Duodenal mucosa (tissue), 2 donors: ENCODE results near the gene HHATL.

ENCODE experiments used
- H3K27ac ChIP-seq: one replicate; pipeline ENCODE4 v1.7.0; 2013; ENCODE audit warnings: low read depth, low read length
- H3K27me3 ChIP-seq, 2 donors: one replicate each; pipeline ENCODE4 v1.7.0; 2013; ENCODE audit warnings: low read length in 2 of 2, control low read depth in 1 of 2; ENCODE audit not compliant: insufficient read depth in 2 of 2, control insufficient read depth in 1 of 2
- H3K36me3 ChIP-seq, 2 donors: one replicate each; pipeline ENCODE4 v1.7.0; 2013; ENCODE audit warnings: low read length in 2 of 2, control low read depth in 1 of 2; ENCODE audit not compliant: insufficient read depth in 2 of 2, control insufficient read depth in 1 of 2
- H3K4me1 ChIP-seq, 2 donors: one replicate each; pipeline ENCODE4 v1.7.0; 2013; ENCODE audit warnings: low read length in 2 of 2, control low read depth in 1 of 2; ENCODE audit not compliant: insufficient read depth in 2 of 2, control insufficient read depth in 1 of 2
- H3K4me3 ChIP-seq, 2 donors: one replicate each; pipeline ENCODE4 v1.7.0; 2013; ENCODE audit warnings: low read length in 2 of 2, low read depth in 1 of 2
- H3K9ac ChIP-seq, 2 donors: one replicate each; pipeline ENCODE4 v1.7.0; 2013; ENCODE audit warnings: low read length in 2 of 2, low read depth in 1 of 2
- H3K9me3 ChIP-seq, 2 donors: one replicate each; pipeline ENCODE4 v1.7.0; 2013; ENCODE audit warnings: low read length in 2 of 2, control low read depth in 1 of 2; ENCODE audit not compliant: control insufficient read depth in 1 of 2

HHATL gene

GRCh38 chr3:42697289-42698051 lies 5.1 kb downstream of the HHATL start:
- Histone ChIP-seq H3K36me3 (no peaks in the 10 kb centered on the region), H3K4me1 (no peaks in the 10 kb centered on the region), H3K4me3 (no peak overlapping the region), H3K9me3 (no peaks in the 10 kb centered on the region), H3K9ac (no peak overlapping the region), H3K27ac (no peak overlapping the region), H3K27me3 (peaks cover 0 to 12% of the 10 kb centered on the region in 2 donors)

- Histone ChIP-seq H3K27me3 (peaks cover 0 to 9% of the 10 kb centered on the region in 2 donors), H3K9me3 (no peaks in the 10 kb centered on the region), H3K36me3 (no peaks in the 10 kb centered on the region), H3K9ac (no peak overlapping the region), H3K27ac (no peak overlapping the region), H3K4me1 (no peaks in the 10 kb centered on the region), H3K4me3 (no peak overlapping the region)
These were observed 6.0 kb downstream of the HHATL start for GRCh38 chr3:42696356-42697288.

GRCh38 chr3:42694366-42694765 lies 8.2 kb downstream of the HHATL start:
- Histone ChIP-seq H3K4me1 (no peaks in the 10 kb centered on the region), H3K36me3 (no peaks in the 10 kb centered on the region), H3K9me3 (no peaks in the 10 kb centered on the region), H3K9ac (no peak overlapping the region), H3K4me3 (no peak overlapping the region), H3K27me3 (peaks cover 0 to 9% of the 10 kb centered on the region in 2 donors), H3K27ac (no peak overlapping the region)

GRCh38 chr3:42693530-42693930 lies 9.1 kb downstream of the HHATL start:
- Histone ChIP-seq H3K4me3 (no peak overlapping the region), H3K36me3 (no peaks in the 10 kb centered on the region), H3K4me1 (no peaks in the 10 kb centered on the region), H3K9ac (no peak overlapping the region), H3K27ac (no peak overlapping the region), H3K9me3 (no peaks in the 10 kb centered on the region), H3K27me3 (peaks cover 0 to 9% of the 10 kb centered on the region in 2 donors)

GRCh38 chr3:42692667-42693529 lies 9.7 kb downstream of the HHATL start:
- Histone ChIP-seq H3K27ac (no peak overlapping the region), H3K4me1 (no peaks in the 10 kb centered on the region), H3K9me3 (no peaks in the 10 kb centered on the region), H3K27me3 (peaks cover 0 to 9% of the 10 kb centered on the region in 2 donors), H3K4me3 (no peak overlapping the region), H3K36me3 (no peaks in the 10 kb centered on the region), H3K9ac (no peak overlapping the region)

- no peaks in the 10 kb centered on the region for H3K4me1 ChIP-seq
- H3K4me3 ChIP-seq, result no peak overlapping the region
- no peak overlapping the region for H3K27ac ChIP-seq
- H3K27me3 ChIP-seq, result peaks cover 0 to 9% of the 10 kb centered on the region in 2 donors
- no peaks in the 10 kb centered on the region for H3K9me3 ChIP-seq
- H3K36me3 ChIP-seq, result no peaks in the 10 kb centered on the region
- no peak overlapping the region for H3K9ac ChIP-seq
These were observed 10.6 kb downstream of the HHATL start for GRCh38 chr3:42691816-42692666.

GRCh38 chr3:42690766-42691680 lies 11.6 kb downstream of the HHATL start:
- Histone ChIP-seq H3K36me3 (no peaks in the 10 kb centered on the region), H3K27me3 (peaks cover 6 to 9% of the 10 kb centered on the region in 2 donors), H3K27ac (no peak overlapping the region), H3K9me3 (no peaks in the 10 kb centered on the region), H3K4me1 (no peaks in the 10 kb centered on the region), H3K4me3 (no peak overlapping the region), H3K9ac (no peak overlapping the region)

GRCh38 chr3:42690191-42690590 lies 12.4 kb downstream of the HHATL start:
- H3K4me3 ChIP-seq, result no peak overlapping the region
- H3K36me3 ChIP-seq, result no peaks in the 10 kb centered on the region
- H3K27me3 ChIP-seq, result peaks cover 4 to 14% of the 10 kb centered on the region in 2 donors
- H3K4me1 ChIP-seq, result no peaks in the 10 kb centered on the region
- H3K9ac ChIP-seq, result no peak overlapping the region
- no peaks in the 10 kb centered on the region for H3K9me3 ChIP-seq
- H3K27ac ChIP-seq, result no peak overlapping the region
